CD4-positive, CD25-positive, alpha-beta regulatory T cell (primary cell): ENCODE measurements around the gene SMOC2. TPM values are rescaled to one million over a fixed set of nuclear protein-coding genes. Genes with fewer than 3 reads are reported as not detected.

Experiments
- ATAC-seq, 2 donors: fragments of 150-1000 bp; cut with Tn5 transposase; one replicate each; pipeline ENCODE4 v1.10.0; 2021; ENCODE audit warnings: low read depth in 2 of 2, moderate number of reproducible peaks in 2 of 2, moderate library complexity in 1 of 2
- DNase-seq, 3 donors: peaks; one replicate each; pipeline versions ENCODE4 v3.0.0 to v3.0.0-alpha.2; 2012 to 2022; ENCODE audit warnings: mixed read lengths in 1 of 3
- H3K27ac ChIP-seq: one replicate; pipeline ENCODE4 v1.7.0; 2013; ENCODE audit warnings: mild to moderate bottlenecking, low read length; ENCODE audit not compliant: insufficient read depth, poor library complexity, severe bottlenecking
- H3K27me3 ChIP-seq: one replicate; pipeline ENCODE4 v1.7.0; 2013; ENCODE audit warnings: low read length; ENCODE audit not compliant: control insufficient read depth, insufficient read depth
- H3K36me3 ChIP-seq: one replicate; pipeline ENCODE4 v1.7.0; 2013; ENCODE audit warnings: mild to moderate bottlenecking, low read length, moderate library complexity; ENCODE audit not compliant: control insufficient read depth, insufficient read depth
- H3K4me1 ChIP-seq: 2 replicates; pipeline ENCODE4 v1.7.0; 2013; ENCODE audit warnings: mild to moderate bottlenecking, low read length; ENCODE audit not compliant: insufficient read depth, control insufficient read depth, poor library complexity, severe bottlenecking
- H3K4me3 ChIP-seq: one replicate; pipeline ENCODE4 v1.7.0; 2013; ENCODE audit warnings: low read depth, mild to moderate bottlenecking, low read length, moderate library complexity
- H3K9me3 ChIP-seq, 2 experiments: 1 replicate in 1 of 2; 2 replicates in 1 of 2; pipeline ENCODE4 v1.7.0; 2013; ENCODE audit warnings: low read length in 2 of 2, mild to moderate bottlenecking in 1 of 2, moderate library complexity in 1 of 2; ENCODE audit not compliant: control insufficient read depth in 2 of 2
- H3K27ac Mint-ChIP-seq, 3 donors: one replicate each; pipeline ENCODE4 v1.8.0; 2020 to 2022; ENCODE audit warnings: mild to moderate bottlenecking in 3 of 3, mixed read lengths in 3 of 3, moderate library complexity in 2 of 3
- H3K27me3 Mint-ChIP-seq: one replicate; pipeline ENCODE4 v1.8.0; 2022; ENCODE audit warnings: mild to moderate bottlenecking, mixed read lengths
- H3K36me3 Mint-ChIP-seq: one replicate; pipeline ENCODE4 v1.8.0; 2020; ENCODE audit warnings: mixed read lengths
- H3K4me1 Mint-ChIP-seq, 4 donors: one replicate each; pipeline ENCODE4 v1.8.0; 2020 to 2022; ENCODE audit warnings: mixed read lengths in 4 of 4, mild to moderate bottlenecking in 1 of 4
- H3K4me3 Mint-ChIP-seq, 4 donors: one replicate each; pipeline ENCODE4 v1.8.0; 2020 to 2022; ENCODE audit warnings: mild to moderate bottlenecking in 4 of 4, mixed read lengths in 4 of 4, moderate library complexity in 3 of 4
- H3K9me3 Mint-ChIP-seq, 7 donors: one replicate each; pipeline ENCODE4 v1.8.0; 2020 to 2022; ENCODE audit warnings: mixed read lengths in 7 of 7, mild to moderate bottlenecking in 3 of 7, moderate library complexity in 2 of 7
- polyA plus RNA-seq, 4 donors: library from polyadenylated mRNA; unstranded; fragments of 300-500 nt; fragmentation: Illumina TruSeq; gene quantifications; one replicate each; pipeline ENCODE4 v1.2.3, GENCODE V29; 2021
- total RNA-seq: library from RNA; stranded (reverse); gene quantifications from one replicate; pipeline ENCODE4 v1.2.3, GENCODE V29; 2022

The SMOC2 gene
- total and polyA plus RNA-seq, 5 donors from 2014 or later: not detected

DNA sequence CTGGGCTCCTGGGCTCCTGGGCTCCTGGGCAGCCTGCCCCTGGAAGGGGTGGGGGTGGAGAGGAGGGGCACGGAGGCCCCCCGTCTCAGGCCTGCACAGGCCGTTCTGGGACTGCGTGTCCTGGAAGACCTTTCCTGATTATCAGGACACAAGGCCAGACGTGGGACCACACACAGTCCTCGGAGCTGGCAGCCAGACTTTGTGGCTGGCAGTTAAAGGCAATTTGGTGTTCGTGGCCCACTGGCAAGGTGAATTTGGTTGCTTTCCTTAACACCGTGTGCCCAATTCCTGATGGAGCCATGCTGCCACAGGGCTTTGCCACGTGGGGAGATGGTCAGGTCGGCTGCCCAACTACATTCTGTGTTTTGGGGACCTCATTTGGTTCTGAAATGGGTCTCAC lies 113.5 kb downstream of the SMOC2 start:
- no peaks in the 10 kb centered on the region for H3K9me3 ChIP-seq
- H3K4me1 ChIP-seq: no peaks in the 10 kb centered on the region
- no peaks in the 10 kb centered on the region for H3K27me3 ChIP-seq
- no peaks in the 10 kb centered on the region for H3K36me3 Mint-ChIP-seq
- H3K4me3 Mint-ChIP-seq: no peak overlapping the region
- no peak overlapping the region for H3K27ac Mint-ChIP-seq
- H3K27ac ChIP-seq: no peak overlapping the region
- no peaks in the 10 kb centered on the region for H3K27me3 Mint-ChIP-seq
- no peak for DNase-seq
- no peaks in the 10 kb centered on the region for H3K36me3 ChIP-seq
- no peak overlapping the region for H3K4me3 ChIP-seq
- no peaks in the 10 kb centered on the region for H3K4me1 Mint-ChIP-seq
- no peak for ATAC-seq
- H3K9me3 Mint-ChIP-seq: peaks cover 0 to 1% (median 0%) of the 10 kb centered on the region in 7 donors

GRCh38 chr6:168554898-168555617 lies 114.1 kb downstream of the SMOC2 start:
- Mint-ChIP-seq H3K4me3 (no peak overlapping the region), H3K9me3 (peaks cover 0 to 1% (median 0%) of the 10 kb centered on the region in 7 donors), H3K4me1 (no peaks in the 10 kb centered on the region), H3K36me3 (no peaks in the 10 kb centered on the region), H3K27me3 (no peaks in the 10 kb centered on the region), H3K27ac (no peak overlapping the region)
- ATAC-seq (no peak), DNase-seq (no peak)
- Histone ChIP-seq H3K4me3 (no peak overlapping the region), H3K9me3 (no peaks in the 10 kb centered on the region), H3K27me3 (no peaks in the 10 kb centered on the region), H3K36me3 (no peaks in the 10 kb centered on the region), H3K4me1 (no peaks in the 10 kb centered on the region), H3K27ac (no peak overlapping the region)

- H3K9me3 Mint-ChIP-seq: peaks cover 0 to 1% (median 0%) of the 10 kb centered on the region in 7 donors
- no peaks in the 10 kb centered on the region for H3K4me1 ChIP-seq
Measured at GRCh38 chr6:168555618-168556273, 114.8 kb downstream of the SMOC2 start.

DNA sequence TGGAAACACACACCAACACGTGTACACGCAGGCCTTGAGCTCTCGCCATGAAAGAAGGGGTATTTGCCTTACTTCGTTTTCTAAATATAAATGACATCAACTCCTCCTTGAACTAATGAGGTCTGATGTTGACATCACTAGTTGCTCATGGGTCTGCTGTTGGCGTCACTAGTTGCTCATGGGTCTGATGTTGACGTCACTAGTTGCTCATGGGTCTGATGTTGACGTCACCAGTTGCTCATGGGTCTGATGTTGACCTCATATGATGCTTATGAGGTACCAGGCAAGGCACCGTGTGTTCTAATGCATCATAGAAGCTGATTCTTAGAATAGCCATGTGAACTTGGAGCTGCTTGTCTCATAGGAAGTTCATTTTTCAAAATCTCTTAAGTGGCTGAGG lies 116.5 kb downstream of the SMOC2 start:
- H3K36me3 Mint-ChIP-seq: no peaks in the 10 kb centered on the region
- ATAC-seq: no peak
- DNase-seq: no peak
- no peaks in the 10 kb centered on the region for H3K27me3 Mint-ChIP-seq
- no peaks in the 10 kb centered on the region for H3K4me1 ChIP-seq
- no peak overlapping the region for H3K27ac ChIP-seq
- no peaks in the 10 kb centered on the region for H3K27me3 ChIP-seq
- H3K4me1 Mint-ChIP-seq: no peaks in the 10 kb centered on the region
- H3K36me3 ChIP-seq: no peaks in the 10 kb centered on the region
- H3K4me3 ChIP-seq: no peak overlapping the region
- H3K4me3 Mint-ChIP-seq: no peak overlapping the region
- no peaks in the 10 kb centered on the region for H3K9me3 ChIP-seq
- no peaks in the 10 kb centered on the region for H3K9me3 Mint-ChIP-seq
- H3K27ac Mint-ChIP-seq: no peak overlapping the region

More at GRCh38 chr6:168555618-168556273, 114.8 kb downstream of the SMOC2 start:
- no peaks in the 10 kb centered on the region for H3K36me3 ChIP-seq
- no peaks in the 10 kb centered on the region for H3K36me3 Mint-ChIP-seq
- H3K27ac Mint-ChIP-seq: no peak overlapping the region
- no peaks in the 10 kb centered on the region for H3K4me1 Mint-ChIP-seq
- H3K4me3 ChIP-seq: no peak overlapping the region
- no peak for ATAC-seq
- no peaks in the 10 kb centered on the region for H3K9me3 ChIP-seq
- no peak for DNase-seq
- no peak overlapping the region for H3K4me3 Mint-ChIP-seq
- no peak overlapping the region for H3K27ac ChIP-seq
- no peaks in the 10 kb centered on the region for H3K27me3 ChIP-seq
- H3K27me3 Mint-ChIP-seq: no peaks in the 10 kb centered on the region

DNA sequence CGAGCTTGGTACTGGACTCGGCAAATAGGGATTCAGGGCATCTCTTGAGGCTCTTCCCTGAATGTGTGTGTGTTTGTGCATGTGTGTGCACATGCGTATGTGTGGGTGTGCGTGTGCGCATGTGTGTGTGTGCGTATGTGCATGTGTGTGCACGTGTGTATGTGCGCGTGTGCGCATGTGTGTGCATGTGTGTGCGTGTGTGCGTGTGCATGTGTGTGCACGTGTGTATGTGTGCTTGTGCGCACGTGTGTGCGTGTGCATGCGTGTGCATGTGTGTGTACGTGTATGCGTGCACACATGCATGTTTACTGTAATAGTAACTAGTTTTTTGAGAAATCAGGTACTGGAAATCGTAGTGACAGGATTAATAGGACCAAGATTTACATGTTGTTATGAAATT lies 117.7 kb downstream of the SMOC2 start:
- Histone ChIP-seq H3K9me3 (no peaks in the 10 kb centered on the region), H3K36me3 (no peaks in the 10 kb centered on the region), H3K4me1 (no peaks in the 10 kb centered on the region), H3K27me3 (no peaks in the 10 kb centered on the region), H3K27ac (no peak overlapping the region), H3K4me3 (no peak overlapping the region)
- DNase-seq (no peak), ATAC-seq (no peak)
- no peak overlapping the region for H3K4me3 Mint-ChIP-seq
- H3K27me3 Mint-ChIP-seq: no peaks in the 10 kb centered on the region
- no peak overlapping the region for H3K27ac Mint-ChIP-seq
- no peaks in the 10 kb centered on the region for H3K36me3 Mint-ChIP-seq
- H3K9me3 Mint-ChIP-seq: no peaks in the 10 kb centered on the region
- no peaks in the 10 kb centered on the region for H3K4me1 Mint-ChIP-seq

GRCh38 chr6:168559574-168560098 lies 118.7 kb downstream of the SMOC2 start:
- ATAC-seq (no peak), DNase-seq (no peak)
- Histone ChIP-seq H3K4me3 (no peak overlapping the region), H3K27ac (no peak overlapping the region), H3K36me3 (no peaks in the 10 kb centered on the region), H3K27me3 (no peaks in the 10 kb centered on the region), H3K9me3 (no peaks in the 10 kb centered on the region), H3K4me1 (no peaks in the 10 kb centered on the region)
- Mint-ChIP-seq H3K4me3 (no peak overlapping the region), H3K27me3 (no peaks in the 10 kb centered on the region), H3K9me3 (peaks cover 0 to 2% (median 0%) of the 10 kb centered on the region in 7 donors), H3K4me1 (no peaks in the 10 kb centered on the region), H3K36me3 (no peaks in the 10 kb centered on the region), H3K27ac (no peak overlapping the region)

GRCh38 chr6:168560126-168560525 lies 119.1 kb downstream of the SMOC2 start:
- H3K27ac ChIP-seq: no peak overlapping the region
- H3K9me3 Mint-ChIP-seq: peaks cover 0 to 2% (median 0%) of the 10 kb centered on the region in 7 donors
- no peak for ATAC-seq
- H3K4me3 Mint-ChIP-seq: no peak overlapping the region
- no peaks in the 10 kb centered on the region for H3K4me1 Mint-ChIP-seq
- no peak overlapping the region for H3K4me3 ChIP-seq
- no peak overlapping the region for H3K27ac Mint-ChIP-seq
- no peaks in the 10 kb centered on the region for H3K9me3 ChIP-seq
- no peaks in the 10 kb centered on the region for H3K4me1 ChIP-seq
- H3K27me3 ChIP-seq: no peaks in the 10 kb centered on the region
- no peaks in the 10 kb centered on the region for H3K36me3 ChIP-seq
- no peak for DNase-seq
- H3K27me3 Mint-ChIP-seq: peaks cover 1% of the 10 kb centered on the region
- H3K36me3 Mint-ChIP-seq: no peaks in the 10 kb centered on the region
